Stimulated activated CD4-positive, alpha-beta T cell treated with anti-CD3 and anti-CD28 coated beads, TNF-alpha, amount 100 ng/mL, for 24 hours (primary cell): ENCODE measurements around the gene TBCA.

Source experiments
- DNase-seq, 3 experiments: peaks; one replicate each; pipeline ENCODE4 v3.0.0-alpha.2; 2020; ENCODE audit warnings: low read depth in 3 of 3

The TBCA gene

DNA sequence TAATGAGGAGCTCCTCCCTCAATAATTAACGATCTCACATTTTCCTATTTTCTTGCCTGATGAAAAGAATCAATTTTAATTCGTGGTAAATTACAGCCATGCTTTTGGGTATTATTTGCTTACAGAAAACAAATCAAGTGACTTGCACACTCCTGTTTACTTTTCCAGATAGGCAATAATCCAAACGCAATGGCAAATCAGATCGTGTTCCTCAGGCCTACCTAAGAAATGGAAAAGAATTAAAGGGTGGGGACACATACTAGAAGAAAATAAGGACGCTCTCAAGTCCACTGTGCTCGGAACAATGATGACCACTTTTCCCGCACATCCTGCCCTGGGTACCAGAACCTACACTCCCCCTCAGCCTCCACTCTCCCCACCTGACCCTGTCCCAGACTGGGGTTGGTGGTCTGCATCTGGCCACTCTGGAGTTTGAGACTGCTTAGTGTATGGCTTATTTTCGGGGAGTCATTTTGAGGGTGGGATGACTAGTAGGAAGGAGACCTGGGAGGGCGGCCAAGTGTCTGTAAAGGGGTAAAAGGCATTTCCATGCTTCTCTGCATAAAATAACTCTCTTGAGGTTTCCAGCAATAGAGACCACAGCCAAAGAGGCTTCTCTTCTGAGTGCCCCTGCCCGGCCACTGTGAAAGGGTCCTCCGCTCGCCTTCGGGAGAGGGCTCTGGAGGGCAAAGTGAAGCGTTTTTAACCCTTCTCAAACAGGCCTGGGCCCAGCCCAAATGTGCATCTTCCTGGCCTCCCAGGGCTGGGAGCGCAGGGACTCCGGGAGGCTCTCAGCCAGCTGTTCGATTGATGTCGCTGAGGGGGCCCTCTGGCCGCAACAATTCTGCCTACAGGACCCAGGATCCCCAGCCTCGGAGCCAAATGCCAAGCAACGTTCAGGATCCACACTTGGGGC, 133.1 kb downstream of the TBCA start:
- DNase-seq: no peak

GRCh38 chr5:77641963-77642737, 134.0 kb downstream of the TBCA start:
- DNase-seq: no peak

DNA sequence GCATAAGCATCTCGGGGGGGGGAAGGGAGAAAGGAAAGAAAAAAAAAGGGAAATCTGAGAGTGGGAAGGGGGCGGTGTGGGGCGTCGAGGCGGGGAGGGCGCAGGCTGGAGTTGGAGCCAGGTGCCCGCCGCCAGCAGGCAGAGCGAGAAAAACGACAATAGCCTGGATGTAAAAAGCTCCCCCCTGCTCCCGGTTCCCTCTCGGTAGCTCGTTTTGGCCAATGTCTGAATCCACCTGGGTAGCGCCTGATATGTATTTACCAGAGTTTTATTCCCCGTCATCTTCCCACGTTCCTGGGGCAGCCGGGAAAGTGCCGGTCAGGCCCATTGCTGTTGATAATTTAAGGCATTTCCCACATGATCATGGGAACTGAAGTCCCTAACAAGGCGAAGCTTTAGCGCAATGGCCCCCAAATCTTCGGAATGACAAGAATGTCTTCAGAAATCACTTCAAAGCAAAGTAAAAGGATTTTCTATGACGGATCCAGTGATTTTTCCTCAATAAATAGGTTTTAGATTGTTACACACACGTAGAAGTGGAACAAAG, 134.7 kb downstream of the TBCA start:
- DNase-seq: no peak
